PC-9 (cell line): ENCODE data around the gene ZNF786. TPM values are rescaled to one million over a fixed set of nuclear protein-coding genes. Genes with fewer than 3 reads are reported as not detected.

ENCODE experiments used
- BruUV-seq: library from RNA; stranded (reverse); fragments of 400-500 nt; replicated peaks from 2 replicates; lab custom pipeline; 2021; lab: Mats Ljungman, UMichigan
- CTCF ChIA-PET: fragments of 300-600 bp; sonication (Branson Sonifier 250); formaldehyde crosslinking; loops from one replicate; lab custom pipeline; 2022; ENCODE audit warnings: antibody characterized with exemption; lab: Charles Lee
- POLR2A ChIA-PET: fragments of 300-600 bp; sonication (Branson Sonifier 250); formaldehyde crosslinking; loops from one replicate; lab custom pipeline; 2022; ENCODE audit warnings: antibody characterized with exemption; ENCODE audit not compliant: unreplicated experiment; lab: Charles Lee
- DNase-seq, 2 experiments: peaks; one replicate each; pipeline versions ENCODE4 v3.0.0 to v3.0.0-alpha.2; 2015 to 2022; ENCODE audit warnings: mixed read lengths in 1 of 2
- H2AFZ ChIP-seq: fragments of 200-600 bp; sonication (generic); 2 replicates; pipeline ENCODE4 v1.8.1; 2017; ENCODE audit warnings: antibody characterized with exemption
- H3F3A ChIP-seq: fragments of 200-600 bp; sonication (generic); 2 replicates; pipeline ENCODE4 v1.8.1; 2017; ENCODE audit warnings: antibody characterized with exemption, mild to moderate bottlenecking, low read depth; ENCODE audit not compliant: insufficient read depth
- H3K27ac ChIP-seq: fragments of 200-600 bp; sonication (generic); 2 replicates; pipeline ENCODE4 v1.6.1; 2016; ENCODE audit warnings: mixed run types
- H3K27me3 ChIP-seq: fragments of 200-600 bp; sonication (generic); 2 replicates; pipeline ENCODE4 v1.6.1; 2016; ENCODE audit warnings: low read depth, mixed run types; ENCODE audit not compliant: insufficient read depth
- H3K36me3 ChIP-seq: fragments of 200-600 bp; sonication (generic); 2 replicates; pipeline ENCODE4 v1.6.1; 2016; ENCODE audit warnings: low read depth, mixed run types
- H3K4me1 ChIP-seq: fragments of 200-600 bp; sonication (generic); replicated peaks from 2 replicates; pipeline ENCODE4 v1.6.1; 2016; ENCODE audit warnings: mixed run types; ENCODE audit not compliant: insufficient read depth
- H3K4me2 ChIP-seq: fragments of 200-600 bp; sonication (generic); 2 replicates; pipeline ENCODE4 v1.6.1; 2017; ENCODE audit warnings: mixed run types
- H3K4me3 ChIP-seq: fragments of 200-600 bp; sonication (generic); 2 replicates; pipeline ENCODE4 v1.6.1; 2016; ENCODE audit warnings: mixed run types
- H3K79me2 ChIP-seq: fragments of 200-600 bp; sonication (generic); 2 replicates; pipeline ENCODE4 v1.6.1; 2017; ENCODE audit warnings: low read depth, mixed run types
- H3K9me2 ChIP-seq: fragments of 200-600 bp; sonication (generic); 2 replicates; pipeline ENCODE4 v1.8.1; 2017; ENCODE audit warnings: mild to moderate bottlenecking; ENCODE audit not compliant: insufficient read depth
- H3K9me3 ChIP-seq: fragments of 200-600 bp; sonication (generic); 2 replicates; pipeline ENCODE4 v1.8.1; 2016; ENCODE audit warnings: low read depth; ENCODE audit not compliant: insufficient read depth
- H4K20me1 ChIP-seq: fragments of 200-600 bp; sonication (generic); 2 replicates; pipeline ENCODE4 v1.8.1; 2017; ENCODE audit not compliant: insufficient read depth
- EZH2 ChIP-seq: fragments of 200-600 bp; sonication (generic); IDR thresholded peaks from 2 replicates; pipeline ENCODE4 v1.8.0; 2017; ENCODE audit warnings: antibody characterized with exemption, low read depth
- intact Hi-C: fragments of 100-400 bp; cut with micrococcal nuclease; formaldehyde crosslinking; loops from one replicate; pipeline ENCODE4 v1.10.0; 2022; ENCODE audit not compliant: unreplicated experiment
- total RNA-seq: library from RNA; stranded (reverse); gene quantifications from 2 replicates; pipeline ENCODE4 v1.2.3, GENCODE V29; 2021
- TF ChIP-seq, protein P1 (sequence below): fragments of 200-600 bp; sonication (generic); conservative IDR thresholded peaks from 2 replicates; pipeline ENCODE4 v1.6.1; 2017; ENCODE audit warnings: mixed run types, antibody characterized with exemption, mild to moderate bottlenecking, moderate library complexity

The ZNF786 gene
- total RNA-seq, 1 experiment from 2014 or later, result 8.4 TPM

DNA sequence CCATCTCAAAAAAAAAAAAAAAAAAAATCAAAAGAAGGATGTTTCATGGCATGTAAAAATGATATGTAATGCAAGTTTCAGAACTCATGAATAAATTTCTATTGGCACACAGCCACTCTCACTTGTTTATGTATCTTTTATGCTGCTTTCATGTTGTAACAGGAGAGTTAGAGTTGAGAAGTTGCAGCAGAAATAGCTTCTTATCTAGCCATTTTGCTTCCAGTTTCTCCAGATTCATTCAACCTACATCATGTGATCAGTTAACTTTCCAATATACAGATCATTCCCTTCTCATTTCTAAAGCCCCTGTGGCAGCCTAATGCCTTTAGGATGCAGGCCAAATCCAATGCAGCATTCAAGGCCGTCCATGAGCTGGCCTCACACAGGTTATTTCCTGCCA is 30.4 kb downstream of the ZNF786 start:
- BruUV-seq, result no TSS peak
- Histone ChIP-seq H4K20me1 (no peaks in the 10 kb centered on the region), H3K9me3 (no peaks in the 10 kb centered on the region), H2AFZ (no peak overlapping the region), H3K9me2 (no peaks in the 10 kb centered on the region), H3K36me3 (no peaks in the 10 kb centered on the region), H3K27me3 (no peaks in the 10 kb centered on the region), H3K4me2 (no peak overlapping the region), H3K4me3 (no peak overlapping the region), H3F3A (peaks cover 38% of the 10 kb centered on the region), H3K79me2 (peaks cover 3% of the 10 kb centered on the region; the same call in 1 of the 2 replicates), H3K27ac (no peak overlapping the region), H3K4me1 (peaks cover 11% of the 10 kb centered on the region)
- TF ChIP-seq, protein P1, sequence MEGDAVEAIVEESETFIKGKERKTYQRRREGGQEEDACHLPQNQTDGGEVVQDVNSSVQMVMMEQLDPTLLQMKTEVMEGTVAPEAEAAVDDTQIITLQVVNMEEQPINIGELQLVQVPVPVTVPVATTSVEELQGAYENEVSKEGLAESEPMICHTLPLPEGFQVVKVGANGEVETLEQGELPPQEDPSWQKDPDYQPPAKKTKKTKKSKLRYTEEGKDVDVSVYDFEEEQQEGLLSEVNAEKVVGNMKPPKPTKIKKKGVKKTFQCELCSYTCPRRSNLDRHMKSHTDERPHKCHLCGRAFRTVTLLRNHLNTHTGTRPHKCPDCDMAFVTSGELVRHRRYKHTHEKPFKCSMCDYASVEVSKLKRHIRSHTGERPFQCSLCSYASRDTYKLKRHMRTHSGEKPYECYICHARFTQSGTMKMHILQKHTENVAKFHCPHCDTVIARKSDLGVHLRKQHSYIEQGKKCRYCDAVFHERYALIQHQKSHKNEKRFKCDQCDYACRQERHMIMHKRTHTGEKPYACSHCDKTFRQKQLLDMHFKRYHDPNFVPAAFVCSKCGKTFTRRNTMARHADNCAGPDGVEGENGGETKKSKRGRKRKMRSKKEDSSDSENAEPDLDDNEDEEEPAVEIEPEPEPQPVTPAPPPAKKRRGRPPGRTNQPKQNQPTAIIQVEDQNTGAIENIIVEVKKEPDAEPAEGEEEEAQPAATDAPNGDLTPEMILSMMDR, result no peak
- DNase-seq, result no peak
- intact Hi-C loops, result no loop called here
- CTCF ChIA-PET, result no interaction called here
- POLR2A ChIA-PET, result no interaction called here

DNA sequence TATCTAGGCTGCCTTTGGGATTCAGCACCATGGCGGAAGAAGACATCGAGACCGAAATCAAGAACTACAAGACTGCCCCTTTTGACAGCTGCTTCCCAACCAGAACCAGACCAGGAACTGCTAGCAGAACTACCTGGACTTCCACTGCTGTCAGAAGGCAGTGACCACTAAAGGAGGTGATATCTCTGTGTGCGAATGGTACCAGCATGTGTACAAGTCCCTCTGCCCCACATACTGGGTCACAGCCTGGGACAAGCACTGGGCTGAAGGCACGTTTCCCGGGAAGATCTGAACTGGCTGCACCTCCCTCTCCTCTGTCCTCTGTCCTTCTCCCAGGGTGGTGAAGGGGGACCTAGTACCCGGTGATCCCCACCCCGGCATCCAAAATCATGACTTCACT is 36.6 kb downstream of the ZNF786 start:
- no peaks in the 10 kb centered on the region for H3K9me2 ChIP-seq
- H3K9me3 ChIP-seq, result 0 out of 2 replicates have a peak, but pooled peaks cover 5% of the 10 kb centered on the region
- no peak overlapping the region for H2AFZ ChIP-seq
- H3K27ac ChIP-seq, result no peak overlapping the region
- H3K4me2 ChIP-seq, result no peak overlapping the region
- no peak for TF ChIP-seq EZH2
- TF ChIP-seq, protein P1, result no peak
- intact Hi-C loops, result no loop called here
- H3K36me3 ChIP-seq, result no peaks in the 10 kb centered on the region
- DNase-seq, result no peak
- no peak overlapping the region for H3K4me3 ChIP-seq
- peaks cover 30% of the 10 kb centered on the region for H3F3A ChIP-seq
- BruUV-seq, result no TSS peak
- H3K79me2 ChIP-seq, result no peaks in the 10 kb centered on the region
- H4K20me1 ChIP-seq, result no peaks in the 10 kb centered on the region
- H3K4me1 ChIP-seq, result peaks cover 7% of the 10 kb centered on the region
- POLR2A ChIA-PET, result no interaction called here
- no peaks in the 10 kb centered on the region for H3K27me3 ChIP-seq
- CTCF ChIA-PET, result no interaction called here

DNA sequence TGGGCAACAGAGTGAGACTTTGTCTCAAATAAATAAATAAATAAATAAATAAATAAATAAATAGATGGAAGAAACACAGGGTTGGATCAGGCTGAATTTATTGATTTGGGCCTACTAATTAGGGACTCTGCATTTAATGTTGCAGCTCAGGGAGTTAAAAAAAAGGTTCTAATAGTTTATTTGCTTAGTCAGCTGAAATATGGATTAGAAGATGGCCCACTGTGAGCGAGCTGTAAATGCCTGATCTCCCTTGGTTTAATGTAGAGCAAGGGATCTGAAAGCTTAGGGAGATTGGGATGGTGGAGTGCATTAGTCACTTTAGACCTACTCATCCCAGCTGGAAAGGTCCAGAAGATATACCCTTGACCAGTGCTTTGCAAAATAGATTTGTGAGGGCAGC is 37.1 kb downstream of the ZNF786 start:
- ChIA-PET CTCF (no interaction called here), POLR2A (no interaction called here)
- no peaks in the 10 kb centered on the region for H3K79me2 ChIP-seq
- intact Hi-C loops, result no loop called here
- H3K27ac ChIP-seq, result no peak overlapping the region
- H3K9me3 ChIP-seq, result 0 out of 2 replicates have a peak, but pooled peaks cover 5% of the 10 kb centered on the region
- BruUV-seq, result no TSS peak
- H4K20me1 ChIP-seq, result no peaks in the 10 kb centered on the region
- no peak overlapping the region for H3K4me2 ChIP-seq
- H3K27me3 ChIP-seq, result no peaks in the 10 kb centered on the region
- H3K4me3 ChIP-seq, result no peak overlapping the region
- peaks cover 25% of the 10 kb centered on the region for H3F3A ChIP-seq
- TF ChIP-seq EZH2, result no peak
- TF ChIP-seq, protein P1, result no peak
- H3K9me2 ChIP-seq, result no peaks in the 10 kb centered on the region
- H2AFZ ChIP-seq, result no peak overlapping the region
- no peak for DNase-seq
- no peaks in the 10 kb centered on the region for H3K36me3 ChIP-seq
- peaks cover 7% of the 10 kb centered on the region for H3K4me1 ChIP-seq
